ENCODE measurements around the gene MYH6. TPM values are rescaled to one million over a fixed set of nuclear protein-coding genes. Genes with fewer than 3 reads are reported as not detected.

The MYH6 gene
- total and polyA plus RNA-seq, 3 donors from 2014 or later: 0.12 to 0.44 (median 0.39) TPM

DNA sequence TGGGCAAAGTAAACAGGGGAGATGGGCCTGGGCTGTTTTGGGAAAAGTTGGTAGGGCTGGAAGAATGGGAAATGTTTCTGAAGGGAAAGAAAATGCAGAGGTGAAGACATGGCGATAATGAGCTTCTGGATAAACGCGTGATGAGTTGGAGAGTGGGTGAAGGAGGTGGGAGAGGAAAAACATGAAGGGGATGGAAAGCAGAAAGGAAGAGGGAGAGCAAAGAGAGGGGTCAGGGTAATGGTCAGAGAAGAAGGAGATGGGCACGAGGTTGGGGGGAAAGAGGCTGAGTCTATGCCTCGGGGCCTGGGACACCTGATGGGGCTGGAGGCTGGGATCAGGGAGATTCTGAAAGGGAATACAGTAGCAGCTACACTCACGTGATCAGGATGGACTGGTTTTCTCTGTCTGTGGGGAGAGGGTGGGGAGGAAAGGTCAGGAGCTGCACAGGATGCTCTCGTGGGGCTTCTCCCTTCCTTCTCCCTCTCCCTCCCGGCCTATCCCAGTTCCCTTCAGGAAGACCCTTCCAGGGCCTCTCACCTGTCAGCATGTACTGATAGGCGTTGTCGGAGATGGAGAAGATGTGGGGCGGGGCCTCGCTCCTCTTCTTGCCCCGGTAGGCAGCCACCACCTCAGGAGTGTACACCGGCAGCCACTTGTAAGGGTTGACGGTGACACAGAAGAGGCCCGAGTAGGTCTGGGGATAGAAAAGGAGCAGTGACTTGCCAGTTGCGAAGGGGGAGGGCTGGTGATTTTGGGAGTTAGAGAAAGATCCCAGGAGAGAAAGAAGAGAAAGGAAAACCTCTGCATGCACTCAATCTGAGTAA lies 24.2 kb upstream of the MYH6 start:
- H3K9me3 ChIP-seq: no peaks in the 10 kb centered on the region
- intact Hi-C loops (cut with DNase I; ENCODE audit: low total_unique reads): no loop called here
- WGBS, 2 donors: 84 to 91% methylated on average over 17 of the region's 17 CpGs
- no peaks in the 10 kb centered on the region for H3K36me3 ChIP-seq (ENCODE audit: low read depth, missing control alignments)
- no peak overlapping the region for H3K27ac ChIP-seq
- no peak overlapping the region for H3K4me3 ChIP-seq
- no peak for TF ChIP-seq POLR2A (IDR thresholded peaks at IDR 0.05)
- TF ChIP-seq, protein P1, sequence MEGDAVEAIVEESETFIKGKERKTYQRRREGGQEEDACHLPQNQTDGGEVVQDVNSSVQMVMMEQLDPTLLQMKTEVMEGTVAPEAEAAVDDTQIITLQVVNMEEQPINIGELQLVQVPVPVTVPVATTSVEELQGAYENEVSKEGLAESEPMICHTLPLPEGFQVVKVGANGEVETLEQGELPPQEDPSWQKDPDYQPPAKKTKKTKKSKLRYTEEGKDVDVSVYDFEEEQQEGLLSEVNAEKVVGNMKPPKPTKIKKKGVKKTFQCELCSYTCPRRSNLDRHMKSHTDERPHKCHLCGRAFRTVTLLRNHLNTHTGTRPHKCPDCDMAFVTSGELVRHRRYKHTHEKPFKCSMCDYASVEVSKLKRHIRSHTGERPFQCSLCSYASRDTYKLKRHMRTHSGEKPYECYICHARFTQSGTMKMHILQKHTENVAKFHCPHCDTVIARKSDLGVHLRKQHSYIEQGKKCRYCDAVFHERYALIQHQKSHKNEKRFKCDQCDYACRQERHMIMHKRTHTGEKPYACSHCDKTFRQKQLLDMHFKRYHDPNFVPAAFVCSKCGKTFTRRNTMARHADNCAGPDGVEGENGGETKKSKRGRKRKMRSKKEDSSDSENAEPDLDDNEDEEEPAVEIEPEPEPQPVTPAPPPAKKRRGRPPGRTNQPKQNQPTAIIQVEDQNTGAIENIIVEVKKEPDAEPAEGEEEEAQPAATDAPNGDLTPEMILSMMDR (IDR thresholded peaks at IDR 0.05): no peak
- DNase-seq: no peak
- no peaks in the 10 kb centered on the region for H3K27me3 ChIP-seq
- H3K4me1 ChIP-seq: no peaks in the 10 kb centered on the region

DNA sequence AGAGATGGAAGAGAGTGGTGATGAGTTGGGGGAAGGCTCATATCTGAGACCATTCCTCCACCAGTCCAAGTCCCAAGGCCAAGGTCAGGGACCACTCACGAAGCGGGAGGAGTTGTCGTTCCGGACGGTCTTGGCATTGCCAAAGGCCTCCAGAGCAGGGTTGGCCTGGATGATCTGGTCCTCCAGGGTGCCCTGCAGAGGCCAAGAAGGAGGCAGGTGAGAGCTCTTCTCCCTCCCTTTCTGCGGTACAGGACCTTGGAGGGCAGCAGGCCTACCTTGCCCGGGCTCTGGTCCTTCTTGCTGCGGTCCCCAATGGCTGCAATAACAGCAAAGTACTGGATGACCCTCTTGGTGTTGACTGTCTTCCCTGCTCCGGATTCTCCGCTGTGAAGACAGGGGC lies 23.4 kb upstream of the MYH6 start:
- DNase-seq: no peak
- Histone ChIP-seq H3K4me3 (no peak overlapping the region), H3K4me1 (no peaks in the 10 kb centered on the region), H3K36me3 (ENCODE audit: low read depth, missing control alignments) (no peaks in the 10 kb centered on the region), H3K27me3 (no peaks in the 10 kb centered on the region), H3K9me3 (no peaks in the 10 kb centered on the region), H3K27ac (no peak overlapping the region)
- 79 to 90% methylated on average over 7 to 10 of the region's 10 CpGs for WGBS, 2 donors
- TF ChIP-seq POLR2A (IDR thresholded peaks at IDR 0.05): no peak
- TF ChIP-seq, protein P1 (IDR thresholded peaks at IDR 0.05): no peak
- intact Hi-C loops (cut with DNase I; ENCODE audit: low total_unique reads): no loop called here

DNA sequence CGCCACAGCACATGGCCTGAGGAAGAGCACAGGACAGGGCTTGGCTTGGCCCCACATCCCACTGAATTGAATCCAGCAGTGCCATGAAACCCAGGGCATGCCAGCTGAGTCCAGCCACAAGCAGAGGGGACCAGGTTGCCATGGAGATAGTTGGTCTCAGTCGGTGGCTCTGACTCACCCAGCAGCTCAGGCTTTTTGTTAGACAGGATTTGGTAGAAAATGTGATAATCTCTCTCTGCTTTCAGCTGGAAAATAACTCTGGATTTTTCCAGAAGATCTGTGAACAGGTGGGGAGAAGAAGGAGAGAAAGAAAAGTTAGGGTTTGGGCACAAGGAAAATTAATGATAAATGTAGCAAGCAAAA lies 22.6 kb upstream of the MYH6 start:
- no peak overlapping the region for H3K4me3 ChIP-seq
- H3K36me3 ChIP-seq (ENCODE audit: low read depth, missing control alignments): no peaks in the 10 kb centered on the region
- H3K27me3 ChIP-seq: no peaks in the 10 kb centered on the region
- intact Hi-C loops (cut with DNase I; ENCODE audit: low total_unique reads): no loop called here
- no peaks in the 10 kb centered on the region for H3K9me3 ChIP-seq
- no peak for DNase-seq
- H3K4me1 ChIP-seq: no peaks in the 10 kb centered on the region
- WGBS, 2 donors: 67 to 73% methylated on average over 1 to 2 of the region's 2 CpGs
- H3K27ac ChIP-seq: no peak overlapping the region
- TF ChIP-seq, protein P1 (IDR thresholded peaks at IDR 0.05): no peak
- no peak for TF ChIP-seq POLR2A (IDR thresholded peaks at IDR 0.05)

DNA sequence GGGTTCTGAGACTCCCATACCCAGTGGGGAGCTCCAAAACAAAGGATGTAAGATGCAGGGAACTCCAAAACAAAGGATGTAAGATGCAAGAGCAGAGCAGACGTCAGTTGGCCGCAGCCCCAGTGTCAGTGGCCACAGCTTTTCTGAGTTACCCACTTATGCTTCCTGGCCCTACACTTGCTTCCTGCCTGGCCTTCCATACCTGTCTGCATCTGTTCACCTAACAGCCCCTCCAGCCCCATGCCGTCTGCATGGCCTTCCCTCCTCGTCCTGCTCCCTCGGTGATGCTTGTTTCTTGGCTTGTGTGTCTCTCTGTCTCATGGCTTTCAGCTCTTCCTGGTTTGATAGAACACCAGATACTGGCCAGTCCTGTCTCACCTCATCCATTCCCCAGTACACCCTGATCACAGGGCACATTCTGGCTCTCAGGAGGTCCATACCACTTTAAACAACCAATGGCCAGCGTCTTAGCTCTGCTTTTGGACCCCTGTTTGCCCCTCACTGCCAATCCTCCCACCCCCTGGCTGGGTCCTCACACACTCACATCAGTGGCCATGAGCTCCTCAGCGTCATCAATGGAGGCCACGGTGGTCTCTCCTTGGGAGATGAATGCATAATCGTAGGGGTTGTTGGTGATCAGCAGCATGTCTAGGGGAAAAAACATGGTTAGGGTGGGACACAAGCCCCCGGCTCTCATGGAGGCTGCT lies 22.1 kb upstream of the MYH6 start:
- WGBS, 2 donors: 91 to 98% methylated on average over 10 of the region's 10 CpGs
- Histone ChIP-seq H3K36me3 (ENCODE audit: low read depth, missing control alignments) (no peaks in the 10 kb centered on the region), H3K4me3 (no peak overlapping the region), H3K27me3 (no peaks in the 10 kb centered on the region), H3K9me3 (no peaks in the 10 kb centered on the region), H3K4me1 (no peaks in the 10 kb centered on the region), H3K27ac (no peak overlapping the region)
- TF ChIP-seq, protein P1 (IDR thresholded peaks at IDR 0.05): no peak
- TF ChIP-seq POLR2A (IDR thresholded peaks at IDR 0.05): no peak
- intact Hi-C loops (cut with DNase I; ENCODE audit: low total_unique reads): no loop called here
- DNase-seq: no peak
